H1 (cell line): Measurements from ENCODE around the gene ACTL7A. TPM values are rescaled to one million over a fixed set of nuclear protein-coding genes. Genes with fewer than 3 reads are reported as not detected.

Source experiments
- CTCF ChIA-PET: fragments of 300-600 bp; sonication (Branson Sonifier 250); formaldehyde crosslinking; loops from one replicate; lab custom pipeline; 2021; ENCODE audit not compliant: partially characterized antibody; lab: Charles Lee
- POLR2A ChIA-PET: fragments of 300-600 bp; sonication (Branson Sonifier 250); formaldehyde crosslinking; loops from one replicate; lab custom pipeline; 2021; ENCODE audit warnings: inconsistent platforms; ENCODE audit not compliant: partially characterized antibody; lab: Charles Lee
- DNase-seq, 2 experiments: peaks; one replicate each; pipeline versions ENCODE4 v3.0.0 to v3.0.0-alpha.2; 2010 to 2022; ENCODE audit warnings: low spot score in 2 of 2, low read depth in 1 of 2, mixed read lengths in 1 of 2
- FAIRE-seq: peaks from 2 replicates; lab custom pipeline; 2011; peaks lifted over from hg19 to GRCh38; lab: Jason Lieb, UNC
- H2AFZ ChIP-seq: 2 replicates; pipeline ENCODE4 v1.8.1; 2012; ENCODE audit warnings: low read length, inconsistent platforms
- H2AK5ac ChIP-seq: 2 replicates; pipeline ENCODE4 v1.6.1; 2013; ENCODE audit warnings: low read depth, low read length
- H2BK120ac ChIP-seq: replicated peaks from 2 replicates; pipeline ENCODE3; 2013; ENCODE audit warnings: low read depth, low read length, inconsistent platforms
- H2BK12ac ChIP-seq: 2 replicates; pipeline ENCODE4 v1.6.1; 2013; ENCODE audit warnings: low read depth, low read length
- H2BK15ac ChIP-seq: 2 replicates; pipeline ENCODE4 v1.6.1; 2013; ENCODE audit warnings: low read length
- H2BK20ac ChIP-seq: 2 replicates; pipeline ENCODE4 v1.6.1; 2013; ENCODE audit warnings: low read length
- H2BK5ac ChIP-seq: 2 replicates; pipeline ENCODE4 v1.6.1; 2013; ENCODE audit warnings: low read depth, low read length
- H3K14ac ChIP-seq: 2 replicates; pipeline ENCODE4 v1.6.1; 2013; ENCODE audit warnings: inconsistent platforms; ENCODE audit not compliant: insufficient read length
- H3K18ac ChIP-seq: 2 replicates; pipeline ENCODE4 v1.6.1; 2013; ENCODE audit warnings: low read length; ENCODE audit errors: extremely low read depth
- H3K23ac ChIP-seq: 2 replicates; pipeline ENCODE4 v1.6.1; 2013; ENCODE audit warnings: inconsistent platforms; ENCODE audit not compliant: insufficient read length
- H3K23me2 ChIP-seq: 2 replicates; pipeline ENCODE4 v1.6.1; 2013; ENCODE audit warnings: low read depth, low read length
- H3K27ac ChIP-seq: 2 replicates; pipeline ENCODE4 v1.6.1; 2011; ENCODE audit warnings: low read depth, low read length, inconsistent platforms
- H3K27me3 ChIP-seq, 4 experiments: replicated peaks in 1 of 4; 1 replicate in 1 of 4; 2 replicates in 3 of 4; pipeline versions ENCODE4 v1.6.1 to v1.8.1; 2011 to 2013; ENCODE audit warnings: low read length in 3 of 4, mild to moderate bottlenecking in 3 of 4, inconsistent platforms in 2 of 4, mixed read lengths in 2 of 4, moderate library complexity in 1 of 4; ENCODE audit not compliant: control insufficient read depth in 3 of 4, insufficient read depth in 3 of 4; ENCODE audit errors: extremely low read depth in 1 of 4
- H3K36me3 ChIP-seq, 4 experiments: 2 replicates each; pipeline versions ENCODE4 v1.6.1 to v1.8.1; 2011 to 2013; ENCODE audit warnings: mild to moderate bottlenecking in 4 of 4, low read length in 3 of 4, moderate library complexity in 2 of 4, control low read depth in 1 of 4, inconsistent platforms in 1 of 4; ENCODE audit not compliant: insufficient read depth in 4 of 4, control insufficient read depth in 2 of 4
- H3K4ac ChIP-seq: replicated peaks from 2 replicates; pipeline ENCODE3; 2013; ENCODE audit warnings: low read length, low read depth, mixed read lengths, inconsistent platforms; ENCODE audit not compliant: insufficient read length
- H3K4me1 ChIP-seq, 4 experiments: replicated peaks in 1 of 4; 1 replicate in 1 of 4; 2 replicates in 3 of 4; pipeline versions ENCODE4 v1.6.1 to v1.8.1; 2011 to 2013; ENCODE audit warnings: low read length in 3 of 4, inconsistent platforms in 2 of 4, mixed read lengths in 1 of 4; ENCODE audit not compliant: insufficient read depth in 4 of 4, control insufficient read depth in 3 of 4
- H3K4me2 ChIP-seq, 2 experiments: 2 replicates each; pipeline versions ENCODE4 v1.6.1 to v1.8.1; 2011 to 2013; ENCODE audit warnings: low read depth in 2 of 2, low read length in 2 of 2, control low read depth in 1 of 2, inconsistent platforms in 1 of 2, mild to moderate bottlenecking in 1 of 2; ENCODE audit not compliant: insufficient read depth in 1 of 2
- H3K4me3 ChIP-seq, 4 experiments: fragments of 200-600, 300-600 bp in 1 of 4; sonication (generic), shearing (Covaris generic), sonication (Bioruptor Twin) in 1 of 4; 2 replicates each; pipeline versions ENCODE4 v1.5.1 to v1.8.1; 2011 to 2016; ENCODE audit warnings: low read length in 4 of 4, low read depth in 3 of 4, control low read depth in 2 of 4, inconsistent platforms in 2 of 4, mild to moderate bottlenecking in 2 of 4, mixed read lengths in 1 of 4, moderate library complexity in 1 of 4; ENCODE audit not compliant: insufficient read depth in 2 of 4; ENCODE audit errors: extremely low read depth in 1 of 4
- H3K56ac ChIP-seq: replicated peaks from 2 replicates; pipeline ENCODE3; 2013; ENCODE audit warnings: low read depth, mild to moderate bottlenecking, mixed read lengths, low read length, inconsistent platforms; ENCODE audit not compliant: insufficient read length
- H3K79me1 ChIP-seq: 2 replicates; pipeline ENCODE4 v1.6.1; 2013; ENCODE audit warnings: low read depth, low read length, control low read depth
- H3K79me2 ChIP-seq, 2 experiments: 2 replicates each; pipeline versions ENCODE4 v1.6.1 to v1.8.1; 2012 to 2013; ENCODE audit warnings: low read length in 2 of 2, mild to moderate bottlenecking in 2 of 2, inconsistent platforms in 1 of 2; ENCODE audit not compliant: insufficient read depth in 2 of 2, control insufficient read depth in 1 of 2
- H3K9ac ChIP-seq, 4 experiments: replicated peaks in 1 of 4; 1 replicate in 1 of 4; 2 replicates in 3 of 4; pipeline versions ENCODE4 v1.6.1 to v1.8.1; 2011 to 2013; ENCODE audit warnings: low read depth in 3 of 4, low read length in 3 of 4, control low read depth in 2 of 4, mild to moderate bottlenecking in 2 of 4, moderate library complexity in 2 of 4, inconsistent platforms in 1 of 4; ENCODE audit errors: extremely low read depth in 1 of 4
- H3K9me3 ChIP-seq, 2 experiments: 2 replicates each; pipeline versions ENCODE4 v1.6.1 to v1.8.1; 2012 to 2013; ENCODE audit warnings: mild to moderate bottlenecking in 2 of 2, moderate library complexity in 2 of 2, control low read depth in 1 of 2, inconsistent platforms in 1 of 2, low read depth in 1 of 2, low read length in 1 of 2, mixed read lengths in 1 of 2; ENCODE audit not compliant: insufficient read depth in 2 of 2
- H4K20me1 ChIP-seq, 2 experiments: replicated peaks in 1 of 2; 2 replicates each; pipeline versions ENCODE3 to v1.8.1; 2011 to 2013; ENCODE audit warnings: inconsistent platforms in 2 of 2, low read length in 2 of 2, mild to moderate bottlenecking in 1 of 2; ENCODE audit not compliant: insufficient read depth in 2 of 2, control insufficient read depth in 1 of 2
- H4K5ac ChIP-seq: 2 replicates; pipeline ENCODE4 v1.6.1; 2013; ENCODE audit warnings: low read length, low read depth, mixed read lengths, inconsistent platforms; ENCODE audit not compliant: insufficient read length
- H4K8ac ChIP-seq: 2 replicates; pipeline ENCODE4 v1.8.0; 2013; ENCODE audit warnings: mild to moderate bottlenecking, moderate library complexity, low read length, inconsistent platforms; ENCODE audit not compliant: insufficient read depth; ENCODE audit errors: extremely low read depth
- H4K91ac ChIP-seq: replicated peaks from 2 replicates; pipeline ENCODE3; 2013; ENCODE audit warnings: low read length, mixed read lengths, inconsistent platforms; ENCODE audit not compliant: insufficient read length
- E2F6 ChIP-seq: IDR thresholded peaks from 2 replicates; pipeline ENCODE4 v1.6.1; 2012; ENCODE audit warnings: inconsistent platforms
- WGBS, 2 experiments: shearing (Covaris generic) in 1 of 2; methylation state at CpG; one replicate each; pipeline versions ENCODE4 v1.1.6 to v1.1.7; 2013 to 2015; ENCODE audit warnings: low lambda C conversion rate in 2 of 2, mixed read lengths in 2 of 2, inconsistent platforms in 1 of 2, low coverage in 1 of 2, missing lambda C conversion rate in 1 of 2; ENCODE audit not compliant: insufficient replicate concordance in 2 of 2, insufficient coverage in 1 of 2, insufficient read length in 1 of 2; ENCODE audit errors: extremely low coverage in 1 of 2, missing lambda C conversion rate in 1 of 2; 5-methylcytosine and 5-hydroxymethylcytosine counted together
- polyA plus RNA-seq, 7 experiments: library from polyadenylated mRNA; depleted of rRNA in 3 of 7; stranded (reverse) in 5 of 7; unstranded in 2 of 7; fragments of >200 nt in 5 of 7; fragments of 200-250 nt in 2 of 7; gene quantifications; 1 replicate in 5 of 7; 2 replicates in 1 of 7; 4 replicates in 1 of 7; pipeline versions ENCODE4 v1.2.1 to v1.2.3, GENCODE V29; 2011 to 2013; ENCODE audit warnings: missing spikeins in 2 of 7, mixed read lengths in 2 of 7
- total RNA-seq: library from RNA; stranded (reverse); fragmentation: NEBNext Ultra II Directional; extraction: Animal tissue kit (Norgen Biotek cat#: 25700); gene quantifications from 2 replicates; pipeline ENCODE4 v1.2.1, GENCODE V29; 2021

ACTL7A gene
- total and polyA plus RNA-seq, 2 of the 8 experiments (the other 6 are each of a cell fraction or from before 2014, with no cell fraction given) = not detected

GRCh38 chr9:108831496-108832178 is 30.4 kb upstream of the ACTL7A start:
- Histone ChIP-seq H3K14ac (no peak overlapping the region), H3K36me3 (no peaks in the 10 kb centered on the region), H2AFZ (no peak overlapping the region), H3K9me3 (no peaks in the 10 kb centered on the region), H4K20me1 (no peaks in the 10 kb centered on the region), H3K27ac (no peak overlapping the region), H2AK5ac (no peak overlapping the region), H3K18ac (no peak overlapping the region), H4K8ac (no peak overlapping the region), H3K23ac (no peak overlapping the region), H3K4me2 (no peak overlapping the region), H4K5ac (no peak overlapping the region), H3K4me3 (no peak overlapping the region), H2BK12ac (no peak overlapping the region), H3K27me3 (no peaks in the 10 kb centered on the region), H4K91ac (no peak overlapping the region), H2BK5ac (no peak overlapping the region), H3K4ac (no peak overlapping the region), H3K23me2 (no peaks in the 10 kb centered on the region), H2BK20ac (no peak overlapping the region), H3K79me2 (no peaks in the 10 kb centered on the region), H3K9ac (no peak overlapping the region), H3K79me1 (no peaks in the 10 kb centered on the region), H3K56ac (no peak overlapping the region), H2BK120ac (no peak overlapping the region), H2BK15ac (no peak overlapping the region), H3K4me1 (peaks cover 0 to 2% (median 0%) of the 10 kb centered on the region in 4 experiments; a peak in 1 of 7 replicates)
- FAIRE-seq (no peak), DNase-seq (no peak)
- ChIA-PET CTCF (interaction anchor here (0.6 to 1.0 kb wide), 2 partner anchors 55 to 263 kb away, joined by 3 to 4 read pairs; no protein-coding TSS in a partner anchor), POLR2A (no interaction called here)
- no peak for TF ChIP-seq E2F6
- 94% methylated on average over 1 of the region's 1 CpG; no CpG with 5 or more reads in 1 of the 2 experiments for WGBS, 2 experiments
